ENCODE measurements around the gene SPTB. TPM values are rescaled to one million over a fixed set of nuclear protein-coding genes. Genes with fewer than 3 reads are reported as not detected.
"Not testable (repeated sequence)": the region's sequence is repeated elsewhere in the genome, so short reads cannot be mapped to it uniquely, and the experiment has no call there.

The SPTB gene
- total RNA-seq, 2 donors from 2014 or later = 2.5 to 3.3 TPM

DNA sequence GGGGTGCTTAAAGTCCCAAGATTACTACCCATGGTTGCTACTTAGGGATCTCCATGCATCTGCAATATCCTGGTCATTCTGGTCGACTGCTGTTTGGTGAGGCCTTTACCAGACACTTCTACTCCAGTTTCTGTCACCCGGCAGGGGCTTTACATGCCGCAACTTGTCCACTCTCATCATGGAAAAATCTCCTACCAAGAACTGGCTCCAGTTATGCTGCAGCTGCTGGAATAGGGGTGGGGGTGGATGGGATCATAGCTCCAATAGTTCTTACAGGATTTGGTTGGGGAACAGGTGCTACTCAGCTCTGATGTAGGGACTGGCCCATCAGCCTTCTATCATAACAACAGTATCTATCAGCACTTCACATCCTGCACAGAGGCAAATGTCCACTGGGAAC is 51.6 kb downstream of the SPTB start:
- intact Hi-C loops (cut with DNase I) = loop anchor here in 1 of 2 donors (10.0 kb wide), 1 partner anchor 67 kb away; no protein-coding TSS in a partner anchor
- no peak for DNase-seq (ENCODE audit: low spot score)

DNA sequence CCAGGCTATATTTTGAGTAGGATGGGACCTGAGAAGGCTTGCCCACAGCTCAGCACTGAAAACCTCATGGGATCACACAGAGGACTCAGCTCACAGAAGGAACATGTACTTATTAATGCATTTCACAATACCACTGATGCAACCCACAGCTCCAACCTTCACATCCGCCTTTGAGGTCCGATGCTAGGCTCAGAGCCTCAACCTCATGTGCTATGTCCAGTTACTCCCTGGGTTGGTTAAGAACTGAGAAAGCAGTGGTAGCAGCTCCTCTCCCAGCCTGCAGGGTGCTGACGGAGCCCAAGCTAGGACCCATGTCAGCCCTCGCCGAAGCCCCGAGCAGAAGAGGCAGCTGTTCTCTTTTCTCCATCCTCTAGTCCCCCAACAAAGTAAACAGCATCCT is 52.9 kb downstream of the SPTB start:
- intact Hi-C loops (cut with DNase I) = loop anchor here in 1 of 2 donors (10.0 kb wide), 1 partner anchor 68 kb away; no protein-coding TSS in a partner anchor
- DNase-seq (ENCODE audit: low spot score) = no peak

DNA sequence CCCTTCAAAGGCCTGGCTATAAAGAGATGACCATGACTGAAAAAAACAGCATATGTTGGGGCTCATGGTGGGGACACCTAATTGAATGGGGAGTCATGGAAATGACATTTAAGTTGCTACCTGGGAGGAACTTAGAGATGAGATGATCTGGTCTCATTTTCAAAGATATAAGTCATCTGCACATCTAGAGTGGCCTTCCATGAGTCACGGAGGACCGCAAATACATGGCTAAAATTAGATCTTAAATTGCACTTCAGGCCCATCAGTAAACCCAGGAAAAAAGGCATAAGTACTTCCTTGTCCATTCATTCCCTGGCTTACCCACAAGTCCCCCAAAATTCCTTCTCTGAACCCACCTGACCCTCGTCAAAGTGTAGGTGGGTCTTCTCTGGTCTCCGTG is 53.4 kb downstream of the SPTB start:
- intact Hi-C loops (cut with DNase I) = loop anchor here in 1 of 2 donors (10.0 kb wide), 1 partner anchor 68 kb away; no protein-coding TSS in a partner anchor
- no peak for DNase-seq (ENCODE audit: low spot score)

DNA sequence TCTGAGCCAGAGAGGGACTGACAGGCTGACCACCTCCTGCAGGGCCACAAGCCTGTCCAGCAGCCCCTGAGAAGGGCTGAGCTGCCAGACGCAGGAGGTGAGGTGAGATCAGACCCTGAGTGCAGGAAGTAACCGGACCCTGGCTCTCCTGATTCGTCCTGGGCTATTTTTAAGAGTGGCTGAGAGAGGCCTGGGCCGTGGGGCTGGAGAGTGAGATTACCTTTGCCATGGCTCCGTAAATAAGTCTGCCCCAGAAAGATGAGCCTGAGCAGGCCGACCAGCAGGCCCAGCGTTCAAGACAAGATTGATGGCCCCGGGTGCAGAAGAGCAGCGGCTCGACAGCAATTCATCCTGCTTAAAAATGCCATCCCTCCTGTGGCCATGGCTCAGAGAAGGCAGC is 54.2 kb downstream of the SPTB start:
- intact Hi-C loops (cut with DNase I) = loop anchor here in 1 of 2 donors (10.0 kb wide), 1 partner anchor 69 kb away; no protein-coding TSS in a partner anchor

DNA sequence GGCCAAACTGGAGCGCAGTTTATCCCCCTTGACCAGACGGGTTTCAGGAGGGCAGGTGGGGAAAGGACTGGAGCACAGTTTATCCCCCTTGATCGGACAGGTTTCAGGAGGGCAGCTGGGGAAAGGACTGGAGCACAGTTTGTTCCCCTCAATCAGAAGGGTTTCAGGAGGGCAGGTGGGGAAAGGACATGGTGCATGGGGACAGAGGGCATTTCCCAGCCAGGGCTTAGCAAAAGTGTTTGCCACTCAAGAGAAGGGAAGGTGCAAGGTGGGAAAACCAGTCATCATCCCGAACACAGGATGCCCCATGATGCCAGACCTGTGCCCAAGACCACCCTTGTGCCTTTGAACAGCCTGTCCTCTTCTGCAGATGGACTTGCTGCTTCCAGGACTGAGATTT is 54.7 kb downstream of the SPTB start:
- intact Hi-C loops (cut with DNase I) = loop anchor here in 1 of 2 donors (10.0 kb wide), 1 partner anchor 70 kb away; no protein-coding TSS in a partner anchor
- no peak for DNase-seq (ENCODE audit: low spot score)

More for the DNA sequence above, 54.2 kb downstream of the SPTB start:
- no peak for DNase-seq (ENCODE audit: low spot score)

DNA sequence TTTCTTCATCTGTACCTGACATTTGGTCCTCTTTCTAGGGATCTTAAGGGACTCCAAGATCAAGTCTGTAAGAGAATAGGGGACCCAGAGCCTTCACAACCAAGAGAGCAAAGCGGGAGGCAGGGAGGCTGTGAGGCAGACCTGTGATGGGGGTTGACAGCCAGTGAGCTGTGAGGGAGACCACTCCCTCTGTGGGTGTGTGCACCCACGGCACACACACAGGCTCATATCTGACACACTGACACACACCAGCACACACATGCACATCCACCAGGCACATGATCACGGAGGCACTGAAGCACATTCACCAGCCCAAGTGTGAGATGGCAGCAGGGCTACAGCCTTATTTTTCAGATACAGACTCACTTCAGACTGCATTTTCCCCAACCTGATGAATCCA is 55.2 kb downstream of the SPTB start:
- intact Hi-C loops (cut with DNase I) = loop anchor here (5.0 to 10.0 kb wide), 2 partner anchors 68 to 70 kb away; no protein-coding TSS in a partner anchor
- DNase-seq (ENCODE audit: low spot score) = no peak

DNA sequence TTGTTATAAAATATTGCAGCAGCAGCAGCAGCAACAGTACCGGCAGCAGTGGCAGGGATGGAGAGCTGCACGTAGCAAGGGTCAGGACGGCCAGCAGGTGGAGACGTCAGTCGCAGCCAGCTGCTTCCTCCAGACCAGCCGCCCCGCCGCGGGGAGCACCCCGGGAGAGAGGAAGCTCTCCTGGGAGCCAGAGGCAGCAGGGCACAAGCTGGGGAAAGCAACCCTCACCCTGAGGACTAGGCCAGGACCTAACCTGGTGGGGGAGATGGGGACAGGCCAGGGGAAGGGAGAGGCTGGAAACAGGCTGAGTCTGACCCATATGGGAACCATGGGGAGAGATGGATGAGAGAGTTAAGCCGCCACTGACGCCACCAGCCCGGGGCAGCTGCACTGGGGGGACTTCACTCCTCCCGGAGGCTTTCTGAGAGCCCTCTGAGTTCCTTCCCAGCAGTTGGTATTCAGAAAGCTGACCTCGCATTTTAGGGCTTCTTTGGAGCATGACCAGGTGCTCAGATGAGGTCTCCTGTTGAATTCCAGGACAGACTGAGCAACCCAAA is 56.3 kb downstream of the SPTB start:
- peak; percentile 92 for DNase-seq (ENCODE audit: low spot score)
- intact Hi-C loops (cut with DNase I) = loop anchor here (5.0 to 10.0 kb wide), 2 partner anchors 69 to 71 kb away; no protein-coding TSS in a partner anchor

DNA sequence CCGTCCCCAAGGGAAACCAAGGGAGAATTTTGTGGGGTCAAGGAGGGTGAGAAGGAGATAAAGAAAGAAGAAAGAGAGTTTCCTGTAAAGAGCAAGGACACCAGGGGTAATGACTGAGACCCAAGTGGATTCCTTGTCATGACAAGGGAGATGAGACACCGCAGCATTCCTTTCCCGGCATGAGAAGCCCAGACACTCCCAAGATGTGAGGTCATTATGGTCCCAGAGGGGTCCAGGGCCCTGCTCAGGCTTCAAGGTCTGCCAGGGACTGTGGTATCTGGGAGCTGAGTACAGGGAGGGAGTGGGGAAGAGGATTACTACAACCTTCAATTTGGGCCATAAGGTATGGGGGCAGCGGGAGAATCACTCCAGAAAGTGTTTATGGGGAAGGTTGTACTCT is 58.1 kb downstream of the SPTB start:
- DNase-seq (ENCODE audit: low spot score) = no peak
- intact Hi-C loops (cut with DNase I) = loop anchor here (5.0 to 10.0 kb wide), 2 partner anchors 71 to 73 kb away; no protein-coding TSS in a partner anchor

DNA sequence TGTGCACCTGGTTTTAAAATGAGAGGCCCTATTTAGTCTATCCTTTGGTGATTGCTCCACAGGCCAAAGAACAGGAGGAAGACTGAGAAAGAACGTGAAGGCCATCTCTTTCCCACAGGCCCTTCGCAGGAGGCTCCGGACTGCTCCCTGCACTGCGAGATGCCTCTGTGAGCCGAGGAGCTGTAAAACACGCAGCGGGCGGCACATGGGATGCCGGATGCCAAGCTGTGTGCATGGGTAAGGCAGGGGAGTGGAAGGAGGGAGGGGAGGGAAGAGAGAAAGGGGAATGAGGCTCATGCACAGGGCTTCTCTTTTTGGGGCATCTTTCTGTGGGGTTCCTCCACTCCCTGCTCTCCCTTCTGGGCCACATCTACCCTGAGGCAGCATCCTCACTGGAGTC is 61.6 kb downstream of the SPTB start:
- intact Hi-C loops (cut with DNase I) = no loop called here
- DNase-seq (ENCODE audit: low spot score) = no peak

DNA sequence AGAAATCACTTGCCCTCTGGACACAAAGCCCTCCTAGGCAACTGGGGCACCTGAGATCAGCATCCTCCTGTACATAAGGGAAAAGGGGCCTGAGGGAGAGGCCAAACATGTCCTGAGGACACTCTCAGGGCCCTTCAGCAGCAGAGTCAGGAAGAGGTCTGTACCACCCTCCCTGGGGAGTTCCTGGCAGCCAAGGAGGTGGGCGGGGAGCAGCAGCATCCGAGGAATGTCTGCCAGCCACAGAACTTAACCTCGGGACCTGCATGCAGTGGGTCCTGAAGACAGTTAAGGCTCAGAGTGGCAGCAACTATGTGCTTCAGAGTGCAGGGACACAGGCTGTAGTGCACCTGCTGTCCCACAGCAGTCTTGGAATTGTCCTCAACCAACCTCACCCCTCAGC is 62.1 kb downstream of the SPTB start:
- intact Hi-C loops (cut with DNase I) = no loop called here
- no peak for DNase-seq (ENCODE audit: low spot score)

DNA sequence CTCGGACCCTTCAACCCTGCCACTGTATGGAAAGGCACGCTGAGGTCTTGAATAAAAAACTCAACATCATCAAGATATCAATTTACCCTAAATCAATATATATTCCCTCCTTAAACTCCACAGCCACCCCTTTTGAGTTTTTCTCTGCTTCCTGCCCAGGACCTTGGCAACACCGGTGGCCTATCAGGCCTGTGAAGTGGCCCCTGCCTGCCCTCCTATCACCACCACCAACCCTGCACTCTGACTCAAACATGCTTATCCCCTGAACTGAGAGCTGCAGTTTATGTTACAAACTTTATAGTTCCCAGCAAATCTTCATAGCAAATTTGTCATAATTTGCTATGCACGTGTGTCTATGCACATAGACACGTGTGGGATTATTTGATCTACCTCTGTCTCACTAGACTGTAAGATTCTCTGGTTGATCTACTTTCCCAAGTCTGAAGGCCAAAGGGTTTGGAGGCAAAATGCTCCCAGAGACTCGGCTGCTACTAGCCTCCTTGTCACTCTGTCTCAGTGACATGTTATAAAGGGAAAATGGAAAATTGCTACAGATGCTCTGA is 63.4 kb downstream of the SPTB start:
- DNase-seq (ENCODE audit: low spot score) = no peak
- intact Hi-C loops (cut with DNase I) = no loop called here

DNA sequence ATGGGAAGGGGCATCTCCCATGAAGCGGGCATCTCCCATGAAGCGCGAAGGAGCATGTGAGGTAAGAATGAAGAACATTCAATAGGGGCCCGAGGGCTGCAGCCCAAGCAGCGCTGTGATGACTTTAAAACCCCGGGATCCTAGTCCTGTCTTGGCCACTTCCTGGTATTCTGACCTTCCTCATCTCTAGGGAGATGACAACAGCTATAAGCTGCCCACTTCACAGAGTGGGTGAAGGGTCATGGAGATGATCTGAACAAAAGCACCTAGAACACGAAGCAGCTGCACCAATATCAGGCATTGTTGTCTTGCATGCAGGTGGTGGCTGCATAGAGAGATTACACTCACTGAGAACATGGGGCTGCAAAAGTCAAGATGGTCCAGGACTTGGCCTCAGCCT is 64.5 kb downstream of the SPTB start:
- intact Hi-C loops (cut with DNase I) = no loop called here
- DNase-seq (ENCODE audit: low spot score) = peak; percentile 55

DNA sequence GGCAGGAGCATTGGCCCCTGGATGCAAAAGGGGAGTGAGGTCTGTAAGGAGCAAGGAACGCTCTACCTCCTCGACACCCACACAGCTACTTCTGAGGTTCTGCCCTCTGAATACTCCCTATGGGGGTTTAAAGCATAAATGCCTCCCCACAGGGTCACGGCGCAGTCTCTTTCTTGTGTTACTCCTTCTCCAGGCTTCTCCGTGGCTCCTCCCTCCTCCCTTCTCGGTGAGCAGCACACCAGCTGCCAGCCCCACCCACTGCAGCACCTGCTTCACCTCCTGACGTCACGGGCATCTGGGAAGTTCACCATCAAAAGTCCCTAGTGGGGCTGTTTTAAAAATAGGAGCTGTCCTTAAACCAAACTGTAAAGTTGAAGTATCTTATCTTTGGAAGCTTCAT is 67.3 kb downstream of the SPTB start:
- intact Hi-C loops (cut with DNase I) = no loop called here
- DNase-seq (ENCODE audit: low spot score) = no peak

DNA sequence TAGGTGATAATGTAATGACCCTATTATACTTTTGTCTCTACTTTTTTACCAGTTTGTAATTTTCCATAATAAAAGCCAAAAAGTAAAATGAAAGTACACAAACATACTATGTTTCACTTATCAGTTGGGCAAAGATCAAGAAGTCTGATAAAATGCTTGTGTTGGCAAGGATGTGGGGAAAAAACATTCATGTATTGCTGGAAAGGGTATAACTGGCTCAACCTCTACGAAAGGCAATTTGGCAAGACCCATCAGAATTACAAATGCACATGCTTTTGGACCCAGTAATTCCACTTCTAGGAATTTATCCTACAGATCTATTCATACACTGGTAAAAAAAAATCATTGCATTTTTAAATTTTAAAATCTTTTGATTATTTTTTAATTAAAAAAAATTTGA is 68.0 kb downstream of the SPTB start:
- DNase-seq (ENCODE audit: low spot score) = no peak
- intact Hi-C loops (cut with DNase I) = no loop called here

DNA sequence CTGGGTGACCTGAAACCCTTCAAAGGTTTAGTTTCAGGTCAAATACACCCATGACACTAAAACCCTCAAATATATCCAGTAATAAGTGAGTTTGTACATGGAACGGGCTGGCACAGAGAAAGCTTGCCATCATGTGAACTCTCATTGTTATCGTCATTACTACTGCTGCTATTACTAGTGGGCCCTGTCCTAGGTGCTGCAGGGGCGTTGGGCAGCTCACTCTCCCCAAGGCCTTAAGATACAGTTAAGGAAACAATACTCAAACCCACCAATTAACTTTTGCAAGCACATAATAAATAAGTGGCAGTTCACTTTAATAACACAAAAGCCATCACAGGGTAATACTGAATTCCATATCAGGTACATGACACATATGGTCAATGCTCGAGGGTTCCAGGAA is 71.3 kb downstream of the SPTB start:
- DNase-seq (ENCODE audit: low spot score) = no peak
- intact Hi-C loops (cut with DNase I) = no loop called here

DNA sequence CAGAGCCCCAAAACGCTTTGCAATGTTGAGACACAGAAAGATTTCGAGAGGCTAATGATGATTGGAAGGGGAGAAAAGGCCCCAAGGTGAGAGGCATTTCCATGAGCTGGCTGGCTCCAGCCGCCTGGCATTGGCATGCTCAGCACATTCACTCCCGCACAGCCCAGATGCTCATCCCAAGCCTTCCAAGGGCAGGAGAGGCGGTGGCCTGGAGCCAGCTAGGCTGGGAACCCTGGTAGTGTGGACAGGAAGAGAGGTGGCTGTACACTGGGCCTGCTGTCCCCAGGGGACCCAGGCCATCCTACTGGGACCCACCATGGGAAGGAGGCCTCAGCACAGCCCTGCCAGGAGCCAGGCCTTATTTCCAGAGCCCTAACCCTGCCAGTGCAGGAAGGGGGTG is 72.2 kb downstream of the SPTB start:
- intact Hi-C loops (cut with DNase I) = no loop called here
- DNase-seq (ENCODE audit: low spot score) = peak; percentile 75

DNA sequence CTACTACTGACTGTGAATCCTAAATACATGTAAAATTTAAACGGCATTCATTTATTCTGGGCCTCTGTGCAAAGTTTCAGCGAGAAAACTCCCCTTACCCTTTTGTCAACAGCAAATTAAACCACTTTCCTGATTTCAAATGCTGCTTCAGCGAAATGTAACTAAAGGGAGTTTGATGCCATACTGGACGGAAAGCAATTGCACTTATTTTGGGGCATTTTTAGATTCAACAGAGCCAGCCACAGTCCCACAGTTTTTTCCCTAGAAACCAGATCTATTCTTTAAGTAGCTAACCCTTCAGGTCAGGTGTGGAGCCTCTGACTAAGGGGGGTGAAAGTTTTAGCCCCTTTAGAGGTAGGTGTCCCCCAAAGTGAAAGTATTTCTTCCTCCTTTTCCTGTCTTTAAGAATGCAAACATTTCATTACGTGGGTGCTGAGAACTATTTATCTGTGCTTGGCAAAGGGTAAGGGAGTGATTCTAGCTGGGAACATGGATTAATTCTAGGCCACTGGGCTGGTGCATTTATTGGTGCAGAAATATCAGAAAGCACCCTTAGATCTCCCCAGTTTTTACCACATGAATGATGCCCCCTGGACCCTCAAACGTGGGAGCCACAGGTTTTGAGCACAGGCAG is 72.7 kb downstream of the SPTB start:
- no peak for DNase-seq (ENCODE audit: low spot score)
- intact Hi-C loops (cut with DNase I) = no loop called here

DNA sequence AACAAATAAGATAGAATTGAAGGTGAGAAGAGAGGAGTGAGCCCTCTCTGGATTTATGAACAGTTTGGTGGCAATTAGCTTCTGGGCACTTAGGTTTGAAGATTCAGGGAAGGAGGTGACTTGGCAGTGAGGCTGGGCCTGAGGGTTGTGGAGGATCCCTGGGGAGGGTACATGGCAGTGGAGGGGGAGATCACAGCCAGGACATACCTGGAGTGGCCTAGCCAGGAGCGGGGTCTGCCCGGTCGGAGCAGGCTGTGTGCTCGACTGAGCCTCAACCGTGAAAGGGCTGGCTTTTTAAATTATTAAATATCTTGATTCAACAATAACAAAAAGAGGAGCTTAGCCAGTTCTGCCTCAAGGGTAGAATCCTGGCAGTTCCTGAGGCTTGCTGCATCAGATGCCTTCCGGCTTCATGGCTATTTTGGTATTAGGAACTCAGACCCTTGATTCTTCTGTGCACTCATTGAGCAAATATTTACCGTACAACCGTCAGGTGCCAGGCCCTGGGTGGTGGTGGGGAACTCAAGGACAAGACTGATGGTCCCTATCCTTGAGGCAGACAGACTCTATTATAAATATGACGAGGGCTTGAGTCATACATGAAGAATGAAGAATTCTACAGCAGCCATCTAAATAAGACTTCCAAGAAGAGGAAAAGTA is 73.4 kb downstream of the SPTB start:
- no peak for DNase-seq (ENCODE audit: low spot score)

DNA sequence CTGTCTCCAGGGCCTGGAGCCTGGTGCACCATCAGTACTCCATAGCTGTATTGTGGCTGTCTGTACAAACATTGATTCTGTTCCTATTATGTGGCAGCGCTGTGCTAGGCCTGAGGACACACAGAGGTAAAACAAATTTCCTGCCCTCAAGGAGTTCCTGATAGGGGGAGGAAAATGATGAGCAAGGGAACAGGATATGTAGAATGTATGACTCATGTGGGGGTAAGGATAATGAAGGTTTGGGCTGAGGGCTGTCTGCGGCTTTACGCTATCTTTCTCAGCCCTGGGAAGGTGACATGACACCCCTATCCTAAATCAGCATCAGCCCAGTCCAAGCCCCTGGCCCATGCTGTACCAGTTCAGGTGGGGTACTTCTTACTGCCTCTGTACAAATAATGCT is 74.1 kb downstream of the SPTB start:
- DNase-seq (ENCODE audit: low spot score); intact Hi-C loops (cut with DNase I): not testable (repeated sequence)

More for the DNA sequence above, 73.4 kb downstream of the SPTB start:
- intact Hi-C loops (cut with DNase I) = no loop called here

DNA sequence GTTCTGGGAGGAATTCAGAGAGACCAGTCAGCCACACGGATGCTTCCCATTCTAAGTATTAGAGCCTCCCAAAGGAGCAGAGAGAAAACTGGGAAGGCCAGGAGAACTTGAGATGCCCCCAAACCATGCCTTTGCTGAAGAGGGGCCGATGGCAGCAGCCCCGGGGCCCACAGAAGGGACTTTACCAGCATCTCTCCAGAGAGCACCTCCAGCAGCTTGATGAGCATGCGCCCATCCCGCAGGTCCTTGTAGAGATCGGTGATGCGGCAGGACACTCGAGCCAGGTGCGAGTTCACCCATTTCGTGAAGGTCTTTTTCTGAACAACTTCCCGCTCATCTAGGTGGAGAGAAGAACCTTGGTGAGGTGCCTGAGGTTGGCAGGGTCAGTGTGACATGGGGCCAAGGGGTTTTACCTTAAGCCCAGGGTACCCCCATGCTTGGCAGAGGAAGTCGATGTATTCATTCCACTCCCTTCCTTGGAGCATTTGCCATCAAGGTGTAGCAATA is 74.9 kb downstream of the SPTB start:
- DNase-seq (ENCODE audit: low spot score) = no peak
- intact Hi-C loops (cut with DNase I) = no loop called here
